ENCODE results near the gene SUSD6. TPM values are rescaled to one million over a fixed set of nuclear protein-coding genes. Genes with fewer than 3 reads are reported as not detected.
"Not testable (repeated sequence)": the region's sequence is repeated elsewhere in the genome, so short reads cannot be mapped to it uniquely, and the experiment has no call there.

SUSD6 gene
- total RNA-seq, 1 donor from 2014 or later, result 14.8 TPM

- no peak for DNase-seq (ENCODE audit: low spot score)
Measured at GRCh38 chr14:69693801-69694729, 82.7 kb downstream of the SUSD6 start.

GRCh38 chr14:69694730-69695281, 83.4 kb downstream of the SUSD6 start:
- ATAC-seq, result peak; percentile 16
- no peak for DNase-seq (ENCODE audit: low spot score)

More at GRCh38 chr14:69693801-69694729, 82.7 kb downstream of the SUSD6 start:
- ATAC-seq, result peak; percentile 11

- ATAC-seq, result peak; percentile 47
- DNase-seq (ENCODE audit: low spot score), result peak; percentile 54
Measured at GRCh38 chr14:69695322-69696203, 84.2 kb downstream of the SUSD6 start.

- ATAC-seq, result no peak
- DNase-seq (ENCODE audit: low spot score), result no peak
Measured at GRCh38 chr14:69696204-69696527, 84.8 kb downstream of the SUSD6 start.

GRCh38 chr14:69696633-69697557, 85.5 kb downstream of the SUSD6 start:
- ATAC-seq, result no peak
- no peak for DNase-seq (ENCODE audit: low spot score)

- no peak for DNase-seq (ENCODE audit: low spot score)
- no peak for ATAC-seq
Measured at GRCh38 chr14:69698572-69698971, 87.2 kb downstream of the SUSD6 start.

GRCh38 chr14:69699243-69699642, 87.8 kb downstream of the SUSD6 start:
- not testable (repeated sequence) for ATAC-seq; DNase-seq (ENCODE audit: low spot score)

- DNase-seq (ENCODE audit: low spot score) (no peak), ATAC-seq (no peak)
Measured at GRCh38 chr14:69699748-69700303, 88.4 kb downstream of the SUSD6 start.

- DNase-seq (ENCODE audit: low spot score), result no peak
- ATAC-seq, result no peak
Measured at GRCh38 chr14:69700575-69700974, 89.2 kb downstream of the SUSD6 start.

GRCh38 chr14:69701291-69701690, 89.9 kb downstream of the SUSD6 start:
- DNase-seq (ENCODE audit: low spot score) (no peak), ATAC-seq (no peak)

GRCh38 chr14:69701857-69702256, 90.5 kb downstream of the SUSD6 start:
- DNase-seq (ENCODE audit: low spot score) (no peak), ATAC-seq (peak; percentile 24)

GRCh38 chr14:69703047-69704039, 91.9 kb downstream of the SUSD6 start:
- DNase-seq (ENCODE audit: low spot score) (no peak), ATAC-seq (peak; percentile 84)

- no peak for ATAC-seq
- DNase-seq (ENCODE audit: low spot score), result no peak
Measured at GRCh38 chr14:69704319-69704718, 92.9 kb downstream of the SUSD6 start.

- ATAC-seq (no peak), DNase-seq (ENCODE audit: low spot score) (no peak)
Measured at GRCh38 chr14:69705706-69706105, 94.3 kb downstream of the SUSD6 start.

- no peak for DNase-seq (ENCODE audit: low spot score)
- ATAC-seq, result no peak
Measured at GRCh38 chr14:69708049-69708448, 96.7 kb downstream of the SUSD6 start.

GRCh38 chr14:69708586-69709560, 97.5 kb downstream of the SUSD6 start:
- ATAC-seq (peak; percentile 67), DNase-seq (ENCODE audit: low spot score) (no peak)

- DNase-seq (ENCODE audit: low spot score) (no peak), ATAC-seq (peak; percentile 14)
Measured at GRCh38 chr14:69710378-69710777, 99.0 kb downstream of the SUSD6 start.

- ATAC-seq (no peak), DNase-seq (ENCODE audit: low spot score) (no peak)
Measured at GRCh38 chr14:69711065-69711464, 99.7 kb downstream of the SUSD6 start.
